GM21381 (cell line): ENCODE results near the gene SLC24A4.

Experiments used
- ATAC-seq: cut with Tn5 transposase; IDR thresholded peaks from one replicate; pipeline ENCODE4 v1.9.1; 2021; ENCODE audit warnings: mild to moderate bottlenecking, moderate library complexity; ENCODE audit not compliant: unreplicated experiment

The SLC24A4 gene

GRCh38 chr14:92323011-92323915 is at the start of gene SLC24A4:
Gene SLC24A4, plus strand, starts transcription at chr14:92323165. Its CDS starts 666 bp downstream, at chr14:92323831.
- no peak for ATAC-seq

- ATAC-seq: no peak
These were observed 49.8 kb upstream of the SLC24A4 start for GRCh38 chr14:92273166-92273565.

GRCh38 chr14:92274055-92274454 is 48.9 kb upstream of the SLC24A4 start:
- no peak for ATAC-seq

GRCh38 chr14:92276074-92276473 is 46.9 kb upstream of the SLC24A4 start:
- no peak for ATAC-seq

- ATAC-seq: no peak
These were observed 45.9 kb upstream of the SLC24A4 start for GRCh38 chr14:92277031-92277430.

GRCh38 chr14:92280554-92281262 is 42.3 kb upstream of the SLC24A4 start:
- no peak for ATAC-seq

- ATAC-seq: no peak
These were observed 40.3 kb upstream of the SLC24A4 start for GRCh38 chr14:92282669-92283068.

- ATAC-seq: no peak
These were observed 37.7 kb upstream of the SLC24A4 start for GRCh38 chr14:92285311-92285710.

- ATAC-seq: no peak
These were observed 35.0 kb upstream of the SLC24A4 start for GRCh38 chr14:92287987-92288386.

- ATAC-seq: no peak
These were observed 33.8 kb upstream of the SLC24A4 start for GRCh38 chr14:92288994-92289660.

- no peak for ATAC-seq
These were observed 30.3 kb upstream of the SLC24A4 start for GRCh38 chr14:92292673-92293072.

GRCh38 chr14:92294506-92294905 is 28.5 kb upstream of the SLC24A4 start:
- ATAC-seq: no peak

GRCh38 chr14:92297818-92298595 is 25.0 kb upstream of the SLC24A4 start:
- ATAC-seq: no peak

- no peak for ATAC-seq
These were observed 20.5 kb upstream of the SLC24A4 start for GRCh38 chr14:92302481-92302880.

GRCh38 chr14:92308716-92309115 is 14.2 kb upstream of the SLC24A4 start:
- no peak for ATAC-seq

GRCh38 chr14:92309968-92310530 is 12.9 kb upstream of the SLC24A4 start:
- no peak for ATAC-seq

- ATAC-seq: no peak
These were observed 12.1 kb upstream of the SLC24A4 start for GRCh38 chr14:92310776-92311375.

GRCh38 chr14:92314182-92314581 is 8.8 kb upstream of the SLC24A4 start:
- no peak for ATAC-seq

- ATAC-seq: no peak
These were observed 7.7 kb upstream of the SLC24A4 start for GRCh38 chr14:92315050-92315805.
